ENCODE results near the gene RHOC. TPM values are rescaled to one million over a fixed set of nuclear protein-coding genes. Genes with fewer than 3 reads are reported as not detected.
A peak's percentile ranks its signal among the peaks of the same experiment; 100 is the strongest.
"Not testable (repeated sequence)": the region's sequence is repeated elsewhere in the genome, so short reads cannot be mapped to it uniquely, and the experiment has no call there.

The RHOC gene
- total and polyA plus RNA-seq, 2 experiments from 2014 or later: 257 to 358 TPM

DNA sequence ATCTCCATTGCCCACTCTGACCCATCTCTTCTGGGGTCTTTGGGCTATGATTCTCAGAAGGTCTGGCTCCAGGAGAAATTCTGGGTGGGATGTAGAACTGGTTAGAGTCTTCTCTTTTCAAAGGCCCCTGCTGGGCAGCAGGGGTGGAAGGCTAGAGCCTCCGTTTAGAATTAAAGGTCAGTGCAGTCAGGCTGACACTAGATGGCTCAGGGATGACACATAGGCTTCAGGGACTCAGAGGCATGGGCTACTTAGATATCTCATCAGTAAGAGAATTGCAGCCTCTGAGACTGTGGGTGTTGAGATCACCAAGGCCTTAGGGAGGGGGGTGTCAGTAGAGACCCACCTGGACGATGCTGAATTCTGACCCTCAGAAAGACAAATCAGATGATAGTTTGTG lies 20.8 kb upstream of the RHOC start:
- no peak for DNase-seq (ENCODE audit: low read depth in 1 of 2, low spot score in 1 of 2)
- Histone ChIP-seq H3K36me3 (no peaks in the 10 kb centered on the region), H3K27me3 (no peaks in the 10 kb centered on the region), H3K27ac (no peak overlapping the region), H3K4me1 (ENCODE audit: low read depth) (peaks cover 3% of the 10 kb centered on the region), H3K4me3 (no peak overlapping the region), H3K9me3 (ENCODE audit: low read depth) (no peaks in the 10 kb centered on the region)
- TF ChIP-seq CTCF (IDR thresholded peaks at IDR 0.05; ENCODE audit: low read depth, low read length): no peak

- not testable (repeated sequence) for DNase-seq (ENCODE audit: low read depth in 1 of 2, low spot score in 1 of 2); H3K4me1 ChIP-seq (ENCODE audit: low read depth); H3K9me3 ChIP-seq (ENCODE audit: low read depth); H3K36me3 ChIP-seq; H3K4me3 ChIP-seq; H3K27me3 ChIP-seq; H3K27ac ChIP-seq
Observed at GRCh38 chr1:112724240-112724639, 17.3 kb upstream of the RHOC start.

DNA sequence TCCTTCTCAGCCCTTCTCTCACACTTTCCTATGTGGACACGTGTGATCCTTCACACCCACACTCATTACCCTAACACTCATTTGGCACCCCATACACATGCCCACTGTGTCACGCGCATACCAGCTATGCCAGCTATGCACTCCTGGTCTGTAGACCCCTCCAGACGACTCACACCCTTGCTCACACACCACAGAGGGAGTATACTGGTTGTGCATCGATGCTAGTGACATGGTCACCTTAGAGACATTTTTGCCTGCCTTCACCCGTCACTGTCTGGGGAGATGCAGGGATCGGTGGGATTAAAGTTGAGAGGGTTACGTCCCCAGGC lies 16.5 kb upstream of the RHOC start:
- Histone ChIP-seq H3K27ac (no peak overlapping the region), H3K4me3 (no peak overlapping the region), H3K4me1 (ENCODE audit: low read depth) (peaks cover 4% of the 10 kb centered on the region), H3K9me3 (ENCODE audit: low read depth) (no peaks in the 10 kb centered on the region), H3K27me3 (peaks cover 11% of the 10 kb centered on the region), H3K36me3 (no peaks in the 10 kb centered on the region)
- DNase-seq (ENCODE audit: low read depth in 1 of 2, low spot score in 1 of 2): no peak
- no peak for TF ChIP-seq CTCF (IDR thresholded peaks at IDR 0.05; ENCODE audit: low read depth, low read length)

- Histone ChIP-seq H3K36me3 (no peaks in the 10 kb centered on the region), H3K4me1 (ENCODE audit: low read depth) (peaks cover 4% of the 10 kb centered on the region), H3K9me3 (ENCODE audit: low read depth) (no peaks in the 10 kb centered on the region), H3K27ac (no peak overlapping the region), H3K27me3 (peaks cover 11% of the 10 kb centered on the region), H3K4me3 (no peak overlapping the region)
- no peak for TF ChIP-seq CTCF (IDR thresholded peaks at IDR 0.05; ENCODE audit: low read depth, low read length)
- peak in 1 of 2 donors; percentile 65 for DNase-seq (ENCODE audit: low read depth in 1 of 2, low spot score in 1 of 2)
Observed at GRCh38 chr1:112722601-112723510, 15.9 kb upstream of the RHOC start.

GRCh38 chr1:112721966-112722524 lies 15.1 kb upstream of the RHOC start:
- Histone ChIP-seq H3K27me3 (peaks cover 11% of the 10 kb centered on the region), H3K27ac (no peak overlapping the region), H3K36me3 (no peaks in the 10 kb centered on the region), H3K9me3 (ENCODE audit: low read depth) (no peaks in the 10 kb centered on the region), H3K4me1 (ENCODE audit: low read depth) (peaks cover 4% of the 10 kb centered on the region), H3K4me3 (no peak overlapping the region)
- TF ChIP-seq CTCF (IDR thresholded peaks at IDR 0.05; ENCODE audit: low read depth, low read length): no peak
- DNase-seq (ENCODE audit: low read depth in 1 of 2, low spot score in 1 of 2): no peak

GRCh38 chr1:112721294-112721693 lies 14.4 kb upstream of the RHOC start:
- not testable (repeated sequence) for H3K4me3 ChIP-seq; DNase-seq (ENCODE audit: low read depth in 1 of 2, low spot score in 1 of 2); H3K36me3 ChIP-seq; H3K9me3 ChIP-seq (ENCODE audit: low read depth); H3K4me1 ChIP-seq (ENCODE audit: low read depth); H3K27ac ChIP-seq
- H3K27me3 ChIP-seq: peaks cover 11% of the 10 kb centered on the region

All from cardiac muscle cell (in vitro differentiated cells and primary cell).